Epithelial cell of prostate (primary cell): ENCODE data around the gene ATG10.
"Not testable (repeated sequence)": the region's sequence is repeated elsewhere in the genome, so short reads cannot be mapped to it uniquely, and the experiment has no call there.

Experiments used
- DNase-seq: peaks from one replicate; pipeline ENCODE4 v3.0.0-alpha.2; 2011; ENCODE audit warnings: low read depth, low spot score
- H3K27ac ChIP-seq: fragments of 450-650 bp; 2 replicates; pipeline ENCODE4 v1.5.1; 2017; ENCODE audit warnings: mild to moderate bottlenecking

The ATG10 gene

DNA sequence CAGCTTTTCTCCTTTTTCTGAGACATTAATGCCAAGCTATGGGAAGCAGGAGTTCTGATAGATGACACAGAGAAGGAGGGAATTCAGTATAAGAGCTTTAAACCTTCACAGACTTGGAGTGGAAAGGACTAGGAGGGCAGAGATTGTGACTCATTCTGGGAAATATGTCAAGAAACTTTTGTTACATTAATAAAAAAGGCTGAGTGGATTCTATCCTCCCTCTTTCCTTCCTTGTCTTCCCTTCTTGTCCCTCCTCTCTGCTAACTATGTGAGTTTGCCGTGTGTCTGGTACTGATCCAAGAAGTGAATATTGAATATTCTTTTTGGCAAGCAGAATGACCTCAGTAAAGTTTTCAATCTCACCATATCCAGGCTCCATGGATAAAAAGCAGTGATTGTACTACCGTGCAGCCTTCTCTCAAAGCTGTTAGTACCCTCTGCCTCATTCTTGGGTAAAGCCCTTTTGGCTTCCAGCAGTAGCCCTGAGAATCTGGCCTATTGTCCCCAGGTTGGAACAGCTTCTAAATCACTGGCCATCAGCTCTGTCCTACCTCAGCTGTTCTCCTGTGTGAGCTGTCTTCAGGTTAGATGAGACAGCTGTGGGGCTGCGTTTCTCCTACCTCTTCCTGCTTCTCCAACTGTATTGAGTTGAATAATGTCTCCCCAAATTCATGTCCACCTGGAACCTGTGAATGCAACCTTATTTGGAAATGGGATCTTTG is 73.9 kb downstream of the ATG10 start:
- DNase-seq, result no peak
- no peak overlapping the region for H3K27ac ChIP-seq

DNA sequence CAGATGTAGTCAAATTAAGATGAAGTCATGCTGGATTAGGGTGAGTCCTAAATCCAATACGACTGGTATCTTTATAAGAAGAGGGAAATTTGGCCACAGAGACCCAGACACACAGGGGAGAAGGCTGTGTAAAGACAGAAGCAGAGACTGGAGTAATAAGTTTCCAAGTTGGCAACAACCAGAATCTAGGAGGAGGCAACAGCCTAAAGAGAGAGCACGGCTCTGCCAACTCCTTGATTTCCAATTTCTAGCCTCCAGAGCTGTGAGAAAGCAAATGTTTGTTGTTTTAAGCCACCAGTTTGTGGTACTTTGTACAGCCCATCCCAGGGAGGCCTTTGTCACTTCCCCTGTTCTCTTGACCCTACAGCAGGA is 74.4 kb downstream of the ATG10 start:
- DNase-seq, result no peak
- H3K27ac ChIP-seq, result no peak overlapping the region

DNA sequence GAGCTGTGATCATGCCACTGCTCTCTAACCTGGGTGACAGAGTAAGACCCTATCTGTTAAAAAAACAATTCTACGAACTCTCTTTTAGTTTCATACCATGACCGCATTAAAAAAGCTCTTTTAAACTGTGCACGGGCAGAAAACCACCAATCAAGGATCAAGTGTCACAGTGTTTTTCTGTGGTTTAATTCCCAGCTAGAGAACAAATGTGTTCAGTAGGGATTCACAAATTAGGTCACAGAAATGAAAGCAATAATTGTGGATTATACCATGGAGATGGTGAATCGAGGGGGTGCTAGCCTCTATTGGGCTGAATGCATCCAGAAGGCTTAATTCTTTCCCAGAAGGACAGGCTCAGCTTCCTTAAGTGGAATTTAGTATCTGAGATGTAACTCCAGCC is 79.1 kb downstream of the ATG10 start:
- no peak for DNase-seq

DNA sequence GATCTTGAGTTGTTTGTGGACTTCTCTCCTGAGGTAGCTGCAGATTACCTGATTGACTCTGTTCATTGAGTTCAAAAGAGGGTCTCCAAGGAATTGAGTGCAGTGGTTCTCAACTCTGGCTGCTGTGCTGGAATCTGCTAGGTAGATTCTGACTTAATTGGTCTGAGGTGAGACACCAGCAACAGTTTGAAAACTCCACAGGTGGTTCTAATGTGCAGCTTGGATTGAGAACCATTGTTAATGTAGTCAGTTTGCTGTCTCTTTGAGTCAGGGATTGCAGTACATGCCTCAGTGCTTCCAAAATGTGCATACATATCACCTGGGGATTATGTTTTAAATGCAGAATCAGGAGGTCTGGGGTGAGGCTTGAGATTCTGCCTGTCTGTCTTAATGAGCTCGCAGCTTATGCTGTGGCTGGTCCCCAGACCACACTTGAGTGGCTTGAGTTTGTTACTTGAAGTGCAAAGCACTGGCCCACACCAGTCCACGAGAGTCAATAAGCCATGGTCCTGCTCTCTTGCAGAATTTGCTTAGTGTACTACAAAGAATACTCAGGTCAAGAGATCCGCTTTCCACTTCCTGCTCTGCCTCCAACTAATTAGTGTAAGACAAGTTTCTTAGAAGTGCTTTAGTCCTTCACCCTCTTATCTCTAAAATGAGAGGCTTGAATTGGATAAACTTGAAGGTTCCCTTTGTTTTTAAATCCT is 82.3 kb downstream of the ATG10 start:
- DNase-seq, result no peak
- no peak overlapping the region for H3K27ac ChIP-seq

More for the DNA sequence above, 79.1 kb downstream of the ATG10 start:
- H3K27ac ChIP-seq, result no peak overlapping the region

DNA sequence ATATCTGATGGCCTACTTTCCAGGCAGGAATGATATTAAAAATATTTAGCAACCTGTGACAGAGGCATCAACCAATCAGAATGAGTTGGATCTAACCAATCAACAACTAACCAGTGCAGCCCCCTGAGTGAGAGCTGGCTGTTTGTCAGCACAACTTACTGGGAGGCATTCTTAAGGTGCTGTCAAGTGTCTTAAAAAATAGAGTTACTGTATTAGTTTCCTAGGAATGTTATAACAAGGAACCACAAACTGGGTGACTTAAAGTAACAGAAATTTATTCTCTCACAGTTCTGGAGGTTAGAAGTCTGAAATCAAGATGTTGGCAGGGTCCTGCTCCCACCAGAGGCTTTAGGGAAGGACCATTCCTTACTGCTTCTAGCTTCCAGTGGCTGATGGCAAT is 85.2 kb downstream of the ATG10 start:
- H3K27ac ChIP-seq, result no peak overlapping the region
- DNase-seq, result no peak

DNA sequence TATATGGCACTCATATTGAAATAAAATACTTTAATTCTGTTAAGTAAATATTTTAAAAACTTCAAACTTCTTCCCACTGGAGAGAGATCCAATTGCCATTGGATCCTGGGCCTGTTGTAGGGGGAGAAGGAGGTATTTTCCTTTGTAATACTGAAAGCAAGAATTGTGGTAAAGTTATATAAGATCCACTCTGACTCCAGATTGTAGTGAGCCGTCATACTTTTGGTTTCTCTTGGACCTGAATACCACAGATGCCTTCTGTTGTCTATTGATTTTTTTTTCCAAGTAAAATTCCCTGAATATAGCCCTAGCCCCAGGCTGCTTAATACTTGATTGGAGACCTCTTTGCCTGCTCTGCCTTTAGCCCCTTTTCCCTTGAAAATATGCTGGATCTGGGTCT is 86.9 kb downstream of the ATG10 start:
- DNase-seq, result no peak
- no peak overlapping the region for H3K27ac ChIP-seq

DNA sequence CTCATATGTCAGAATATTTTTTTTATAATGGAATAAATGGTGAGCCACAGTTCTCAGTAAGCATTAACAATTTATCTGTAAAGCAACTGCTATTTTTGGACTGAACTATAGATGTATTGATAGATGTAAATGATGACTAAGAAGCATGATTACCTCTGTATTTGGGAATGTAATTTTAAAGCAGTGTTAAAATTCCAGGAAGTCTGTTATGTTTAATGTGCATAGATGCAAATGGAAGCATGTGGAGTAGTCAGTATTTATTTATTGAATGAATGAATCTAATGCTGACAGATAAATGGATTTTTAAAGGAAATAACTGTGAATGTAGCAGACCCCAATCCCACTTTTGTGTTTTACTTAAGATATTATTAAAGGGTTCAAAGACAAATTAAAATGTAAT is 95.0 kb downstream of the ATG10 start:
- H3K27ac ChIP-seq, result no peak overlapping the region
- no peak for DNase-seq

DNA sequence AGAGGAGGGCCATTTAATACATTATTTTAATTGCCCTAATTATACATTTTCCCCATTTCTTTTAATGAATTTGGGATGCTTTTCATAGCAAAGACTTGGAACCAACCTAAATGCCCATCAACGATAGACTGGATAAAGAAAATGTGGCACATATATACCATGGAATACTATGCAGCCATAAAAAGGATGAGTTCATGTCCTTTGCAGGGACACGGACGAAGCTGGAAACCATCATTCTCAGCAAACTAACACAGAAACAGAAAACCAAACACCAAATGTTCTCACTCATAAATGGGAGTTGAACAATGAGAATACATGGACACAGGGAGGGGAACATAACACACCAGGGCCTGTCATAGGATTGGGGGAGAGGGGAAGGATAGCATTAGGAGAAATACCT is 96.2 kb downstream of the ATG10 start:
- not testable (repeated sequence) for H3K27ac ChIP-seq, DNase-seq

DNA sequence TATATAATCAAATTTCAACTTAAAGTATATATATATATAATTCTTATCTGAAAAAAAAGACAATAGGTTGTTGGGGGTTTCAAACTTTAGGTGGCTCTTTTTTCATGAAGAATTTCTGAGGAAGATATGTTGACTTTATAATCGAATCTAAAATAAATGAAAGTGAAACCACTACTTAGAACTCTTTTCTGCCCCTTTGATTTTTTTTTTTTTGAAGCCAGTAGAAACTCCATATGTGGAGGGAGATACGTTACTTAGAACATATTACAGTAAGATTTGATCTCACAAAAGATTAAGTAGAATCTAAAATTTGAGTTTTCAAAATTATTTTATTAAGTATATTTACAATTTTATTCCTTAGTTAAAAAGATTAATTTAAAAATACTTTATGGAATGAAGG is 96.9 kb downstream of the ATG10 start:
- H3K27ac ChIP-seq, result no peak overlapping the region
- no peak for DNase-seq

DNA sequence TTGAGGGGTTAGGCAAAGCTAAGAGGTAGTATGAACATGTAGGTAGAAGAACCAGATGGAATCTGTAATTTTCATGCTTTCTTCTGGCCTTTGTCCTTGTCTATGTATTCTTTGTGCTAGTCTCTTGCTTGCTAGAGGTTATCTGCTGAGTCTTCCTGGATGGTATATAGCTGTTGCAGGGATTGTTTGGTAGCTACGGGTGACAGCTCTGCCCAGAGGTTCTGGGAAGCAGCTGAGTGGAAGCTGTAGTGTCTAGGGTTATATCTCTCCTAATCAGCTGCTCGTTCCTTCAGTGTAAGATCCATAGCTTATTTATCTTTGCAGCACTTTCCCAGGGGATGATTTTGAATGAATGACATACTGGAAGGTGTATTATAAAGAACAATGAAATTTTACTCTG is 100.3 kb downstream of the ATG10 start:
- H3K27ac ChIP-seq, result no peak overlapping the region
- DNase-seq, result no peak

DNA sequence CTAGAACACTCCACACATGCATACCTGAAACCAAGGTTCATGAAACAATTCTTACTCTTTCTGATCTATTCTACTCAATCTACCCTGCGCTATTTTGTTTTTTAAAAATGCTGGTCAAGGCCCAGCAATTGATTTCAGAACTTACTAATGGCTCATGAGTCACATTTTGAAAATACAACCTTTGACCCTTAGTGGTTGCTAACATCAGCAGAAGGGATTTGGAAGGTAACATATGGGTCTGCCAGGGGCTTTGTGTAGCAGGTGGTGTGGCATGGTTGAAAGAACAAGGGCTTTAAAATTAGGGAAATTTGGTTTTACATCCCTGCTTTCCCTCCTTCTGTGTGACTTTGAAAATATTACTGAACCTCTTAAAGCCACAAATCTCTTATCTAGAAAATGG is 101.4 kb downstream of the ATG10 start:
- H3K27ac ChIP-seq, result no peak overlapping the region
- DNase-seq, result no peak

DNA sequence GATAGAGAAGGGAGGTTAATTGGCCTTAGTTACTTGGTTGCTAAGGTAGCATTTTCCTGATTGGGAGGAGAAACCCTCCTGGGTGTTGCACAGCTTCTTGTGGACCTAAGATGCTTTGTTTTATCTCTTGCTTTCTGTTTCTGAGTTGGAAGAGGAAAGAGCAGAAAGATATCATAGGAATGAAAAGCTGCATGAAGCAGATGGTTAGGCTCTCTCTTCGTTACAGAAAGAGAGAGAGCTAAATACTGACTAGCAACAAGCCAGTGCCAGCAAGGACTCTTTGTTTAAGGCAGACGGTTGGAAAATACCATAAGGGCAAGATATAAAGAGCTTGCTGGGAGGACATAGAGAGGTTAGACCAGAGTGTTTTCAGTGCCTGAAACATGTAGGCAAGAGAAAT is 103.1 kb downstream of the ATG10 start:
- no peak for DNase-seq

DNA sequence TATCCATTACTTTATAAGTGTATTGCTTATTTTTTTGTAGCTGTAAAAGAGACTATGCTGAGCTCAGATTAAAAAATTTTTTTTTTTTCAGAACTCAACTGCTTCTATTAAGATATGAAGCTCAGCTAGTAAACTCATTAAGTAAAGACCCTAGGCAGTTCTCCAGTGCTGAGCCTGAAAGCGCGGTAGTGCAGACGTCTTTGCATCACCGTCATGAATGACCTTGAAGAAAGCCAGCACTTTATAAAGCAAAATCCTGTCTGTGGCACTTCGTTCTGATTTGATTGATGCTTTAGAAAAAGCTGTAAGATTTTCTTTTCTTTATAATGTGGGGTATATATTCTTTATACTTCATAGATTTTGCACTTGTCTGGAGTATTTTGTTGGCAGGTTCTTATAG is 105.7 kb downstream of the ATG10 start:
- no peak overlapping the region for H3K27ac ChIP-seq
- no peak for DNase-seq

More for the DNA sequence above, 103.1 kb downstream of the ATG10 start:
- no peak overlapping the region for H3K27ac ChIP-seq

DNA sequence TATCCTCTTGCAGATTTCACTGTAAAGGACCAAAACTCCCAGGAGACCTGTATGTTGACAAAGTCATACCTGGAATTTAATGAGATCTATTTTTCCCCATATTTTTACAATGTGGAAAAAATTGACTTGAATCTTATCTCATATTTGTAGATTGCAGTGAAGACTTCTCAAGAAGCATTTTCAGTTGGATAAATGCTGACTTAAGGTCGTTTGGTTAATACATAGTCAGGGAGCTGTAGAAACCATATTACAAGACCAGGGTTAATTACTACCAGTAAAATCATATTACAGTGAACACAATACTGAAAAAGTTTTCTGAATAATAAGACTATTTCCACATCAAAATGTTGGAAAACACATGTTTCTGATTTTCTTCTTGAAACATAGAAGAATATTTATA is 119.8 kb downstream of the ATG10 start:
- no peak overlapping the region for H3K27ac ChIP-seq
- DNase-seq, result no peak

DNA sequence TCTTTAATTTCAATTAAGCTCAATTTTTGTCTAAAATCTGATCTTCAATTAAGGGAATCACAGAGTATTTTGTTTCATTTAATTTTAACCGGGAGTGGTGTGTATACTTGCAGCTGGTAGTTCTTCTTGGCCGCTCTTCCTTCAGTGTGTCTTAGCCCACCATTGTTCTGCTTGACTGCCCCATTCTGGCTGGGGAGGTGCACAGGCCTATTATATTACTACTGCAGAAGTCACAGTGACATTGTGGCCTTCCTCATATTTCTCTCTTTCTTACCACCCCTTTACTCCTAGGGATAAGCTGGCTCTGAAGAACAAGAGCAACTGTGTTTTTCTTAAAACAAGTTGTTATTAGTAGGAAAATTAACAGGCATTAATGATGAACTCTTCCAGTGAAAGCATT is 123.7 kb downstream of the ATG10 start:
- H3K27ac ChIP-seq, result no peak overlapping the region
- no peak for DNase-seq

DNA sequence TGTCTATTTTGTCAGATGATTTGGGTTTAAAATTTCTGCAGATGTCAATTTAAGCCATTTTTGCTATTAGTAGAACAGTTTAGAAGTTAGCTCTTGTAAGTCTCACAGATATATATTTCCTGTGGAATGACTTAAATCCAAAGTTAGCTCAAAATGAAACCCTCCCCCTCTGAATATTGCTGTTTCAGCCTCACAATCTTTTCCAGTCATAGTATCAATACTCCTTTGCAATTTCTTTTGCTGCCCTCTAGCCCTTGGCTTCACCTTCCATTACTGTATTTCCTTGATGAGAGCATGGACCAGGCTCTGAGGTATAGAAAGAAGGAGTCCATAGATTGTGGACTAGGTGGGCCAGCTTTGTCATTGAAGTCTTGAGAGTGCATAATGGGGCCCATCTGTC is 124.4 kb downstream of the ATG10 start:
- DNase-seq, result no peak
- H3K27ac ChIP-seq, result no peak overlapping the region

DNA sequence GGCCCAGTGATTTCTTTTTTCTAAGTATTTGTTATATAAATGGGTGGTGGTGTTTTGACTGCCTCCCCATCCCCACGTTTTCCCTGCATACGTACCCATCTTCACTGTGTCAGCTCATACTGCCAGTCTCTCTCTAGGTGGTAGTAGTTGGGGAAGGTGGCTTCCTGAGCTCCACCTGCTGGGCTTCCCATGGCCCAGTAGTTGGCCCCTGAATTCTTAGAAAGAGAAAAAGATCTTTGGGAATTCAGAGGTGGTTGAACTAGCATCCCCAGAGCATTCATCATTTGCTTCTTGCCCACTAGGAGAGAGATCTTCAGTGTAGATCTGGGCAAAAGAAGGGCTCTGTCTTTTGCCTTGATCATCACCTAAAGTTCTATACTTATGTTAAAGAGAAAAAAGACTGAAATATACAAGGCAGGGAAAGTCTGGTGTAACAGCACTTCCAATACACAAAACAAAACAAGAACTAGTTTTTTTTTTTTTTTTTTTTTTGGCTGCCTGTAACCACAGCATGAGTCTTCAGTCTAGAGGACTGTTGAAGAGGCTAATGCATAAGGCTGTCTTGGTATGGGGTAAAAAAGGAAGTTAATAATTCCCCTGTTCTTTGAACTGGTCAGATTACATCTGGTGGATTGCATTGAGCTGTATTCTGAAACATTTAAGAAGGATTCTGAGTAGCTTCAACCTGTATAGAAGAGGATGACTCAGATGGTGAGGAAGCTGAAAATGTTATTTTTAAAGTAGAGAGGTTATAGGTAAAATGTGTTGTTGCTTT is 128.7 kb downstream of the ATG10 start:
- DNase-seq, result no peak
- no peak overlapping the region for H3K27ac ChIP-seq

DNA sequence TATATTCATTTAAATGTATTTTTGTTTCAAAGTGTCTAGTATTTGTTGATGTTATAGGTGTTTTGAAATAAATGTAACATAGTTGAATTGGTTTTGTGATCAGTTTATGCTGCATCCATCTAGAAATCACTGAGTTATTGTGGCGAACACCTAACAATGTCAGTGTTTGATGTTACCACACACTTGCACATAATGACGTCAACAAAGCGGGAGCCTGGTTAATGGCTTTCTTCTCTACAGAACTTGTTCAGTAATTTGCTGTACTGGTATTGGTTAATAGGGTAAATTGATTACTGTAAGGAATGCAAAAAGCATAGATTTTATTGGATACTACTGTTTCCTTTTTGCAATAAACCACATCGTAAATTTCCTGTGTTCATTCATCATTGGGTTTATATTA is 133.0 kb downstream of the ATG10 start:
- no peak overlapping the region for H3K27ac ChIP-seq
- DNase-seq, result no peak

DNA sequence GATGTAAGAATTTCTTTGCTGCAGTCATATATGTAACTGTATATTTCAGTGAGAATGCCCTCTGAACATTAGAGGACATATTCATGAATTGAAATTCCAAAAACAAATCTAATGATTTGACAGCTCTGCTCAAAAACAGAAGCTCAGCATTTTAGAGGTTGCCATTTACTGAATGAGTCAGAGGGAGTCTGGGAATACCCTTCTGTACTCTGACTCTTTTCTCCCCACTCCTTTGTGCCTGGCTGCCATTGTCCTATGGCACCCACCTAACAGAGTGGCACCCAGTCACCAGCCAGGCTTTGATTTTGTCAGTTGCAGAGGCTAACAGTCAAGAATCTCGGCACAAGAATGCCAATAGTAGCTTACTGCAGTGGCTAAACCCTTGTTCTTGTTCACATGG is 133.6 kb downstream of the ATG10 start:
- no peak for DNase-seq

DNA sequence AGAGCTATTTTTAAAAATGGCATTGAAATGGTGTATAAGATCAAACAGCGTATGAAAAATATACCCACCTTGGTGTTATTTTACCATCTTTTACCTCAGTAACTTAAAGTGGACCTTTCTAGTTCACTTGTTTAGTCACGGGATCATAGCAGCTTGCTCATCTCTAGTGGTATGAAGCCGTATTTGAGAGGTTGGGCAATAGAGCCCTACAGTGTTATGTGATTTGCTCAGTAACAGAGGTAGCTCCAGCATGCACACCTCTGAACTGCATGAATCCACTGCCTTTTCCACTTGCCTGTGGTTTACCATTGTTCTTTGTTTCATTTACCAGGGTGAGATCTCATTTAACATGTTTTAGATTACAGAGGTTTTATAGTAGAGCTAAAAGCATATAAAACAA is 134.4 kb downstream of the ATG10 start:
- peak; percentile 8 for DNase-seq
- no peak overlapping the region for H3K27ac ChIP-seq

More for the DNA sequence above, 133.6 kb downstream of the ATG10 start:
- no peak overlapping the region for H3K27ac ChIP-seq

DNA sequence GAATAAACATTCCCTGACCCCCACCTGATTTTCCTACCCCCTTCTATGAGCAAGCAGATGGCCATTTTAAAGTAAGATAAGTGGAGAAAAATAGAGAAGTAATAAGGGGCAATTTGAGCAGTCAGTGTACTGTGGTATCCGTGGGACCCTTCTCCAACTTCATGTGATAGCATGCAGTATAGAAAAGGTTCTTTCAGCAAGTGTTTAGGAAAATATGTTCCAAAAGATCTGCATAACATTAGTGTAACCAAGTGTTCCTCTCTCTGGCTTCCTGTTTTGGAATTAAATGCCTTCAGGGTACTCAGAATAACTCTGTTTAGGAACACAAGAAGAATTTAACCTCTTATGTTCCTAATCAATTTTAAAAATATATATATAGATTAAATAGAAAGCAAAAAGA is 134.9 kb downstream of the ATG10 start:
- H3K27ac ChIP-seq, result no peak overlapping the region
- no peak for DNase-seq
